Fibroblast of mammary gland (primary cell): ENCODE data around the gene ZC3H18.

ENCODE experiments used
- DNase-seq: peaks from one replicate; pipeline ENCODE4 v3.0.0-alpha.2; 2010; ENCODE audit warnings: low read depth
- H3K4me3 ChIP-seq: 2 replicates; pipeline ENCODE4 v1.5.1; 2011; ENCODE audit warnings: low read depth, mild to moderate bottlenecking, low read length, moderate library complexity; ENCODE audit not compliant: control insufficient read depth
- TF ChIP-seq, protein P1 (sequence below): conservative IDR thresholded peaks from 2 replicates; pipeline ENCODE4 v1.5.1; 2011; ENCODE audit warnings: low read depth, low read length, inconsistent platforms; ENCODE audit not compliant: control insufficient read depth, insufficient read depth

Gene ZC3H18

DNA sequence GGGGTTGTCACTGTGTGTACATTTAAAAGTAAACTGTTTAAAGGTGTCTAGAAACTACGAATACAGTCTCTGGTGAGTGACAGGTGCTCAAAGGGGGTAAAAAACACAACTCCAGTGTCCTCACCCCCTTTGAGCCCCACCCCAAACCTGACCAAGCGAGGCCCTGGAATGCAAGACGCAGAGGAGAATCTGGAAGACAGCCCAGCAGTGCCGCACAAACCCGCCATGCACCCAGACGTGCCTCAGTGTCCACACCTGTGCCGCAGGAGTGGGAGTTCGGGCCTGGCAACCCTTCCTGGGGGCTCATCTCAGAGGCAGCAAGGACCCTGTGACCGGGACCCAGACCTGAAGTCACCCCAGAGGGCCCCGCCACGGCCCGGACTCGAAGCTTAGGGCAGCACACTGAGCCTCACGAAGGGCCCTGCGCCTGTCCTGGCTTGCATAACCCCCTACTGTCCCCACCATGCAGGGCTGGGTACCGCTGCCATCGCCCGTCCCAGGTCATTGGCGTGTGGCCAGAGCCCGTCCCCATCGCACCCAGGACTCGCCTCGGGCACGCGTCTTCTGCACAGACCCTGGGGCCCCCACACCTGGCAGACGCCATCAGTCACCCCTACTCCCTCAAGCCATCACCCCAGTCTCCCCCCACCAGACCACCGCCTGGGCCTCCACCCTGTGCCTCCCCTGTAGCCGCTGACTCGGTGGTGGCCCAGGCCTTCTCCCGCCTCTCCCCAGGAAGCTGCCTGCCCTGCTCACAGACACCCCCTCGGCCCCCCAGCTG is 33.0 kb upstream of the ZC3H18 start:
- DNase-seq, result no peak
- no peak overlapping the region for H3K4me3 ChIP-seq
- TF ChIP-seq, protein P1, sequence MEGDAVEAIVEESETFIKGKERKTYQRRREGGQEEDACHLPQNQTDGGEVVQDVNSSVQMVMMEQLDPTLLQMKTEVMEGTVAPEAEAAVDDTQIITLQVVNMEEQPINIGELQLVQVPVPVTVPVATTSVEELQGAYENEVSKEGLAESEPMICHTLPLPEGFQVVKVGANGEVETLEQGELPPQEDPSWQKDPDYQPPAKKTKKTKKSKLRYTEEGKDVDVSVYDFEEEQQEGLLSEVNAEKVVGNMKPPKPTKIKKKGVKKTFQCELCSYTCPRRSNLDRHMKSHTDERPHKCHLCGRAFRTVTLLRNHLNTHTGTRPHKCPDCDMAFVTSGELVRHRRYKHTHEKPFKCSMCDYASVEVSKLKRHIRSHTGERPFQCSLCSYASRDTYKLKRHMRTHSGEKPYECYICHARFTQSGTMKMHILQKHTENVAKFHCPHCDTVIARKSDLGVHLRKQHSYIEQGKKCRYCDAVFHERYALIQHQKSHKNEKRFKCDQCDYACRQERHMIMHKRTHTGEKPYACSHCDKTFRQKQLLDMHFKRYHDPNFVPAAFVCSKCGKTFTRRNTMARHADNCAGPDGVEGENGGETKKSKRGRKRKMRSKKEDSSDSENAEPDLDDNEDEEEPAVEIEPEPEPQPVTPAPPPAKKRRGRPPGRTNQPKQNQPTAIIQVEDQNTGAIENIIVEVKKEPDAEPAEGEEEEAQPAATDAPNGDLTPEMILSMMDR, result no peak

DNA sequence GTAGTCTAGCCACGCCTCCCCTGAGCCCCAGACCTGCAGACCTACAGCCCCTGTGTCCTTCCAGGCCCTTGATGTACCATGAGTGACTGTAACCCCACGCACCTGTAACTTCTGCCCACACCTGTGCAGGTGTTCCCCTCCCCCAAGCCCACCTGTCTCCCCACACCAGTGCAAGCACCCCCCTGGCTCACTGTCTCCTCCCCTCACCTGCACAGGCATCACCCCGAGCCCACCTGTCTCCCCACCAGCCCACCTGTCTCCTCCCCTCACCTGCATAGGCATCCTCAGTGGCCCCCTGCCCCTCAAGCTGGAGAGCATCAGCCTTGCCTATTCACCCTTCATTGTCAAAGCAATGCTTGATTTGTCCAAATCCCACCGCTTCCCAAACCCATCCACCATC is 32.3 kb upstream of the ZC3H18 start:
- TF ChIP-seq, protein P1, result no peak
- no peak for DNase-seq
- no peak overlapping the region for H3K4me3 ChIP-seq

DNA sequence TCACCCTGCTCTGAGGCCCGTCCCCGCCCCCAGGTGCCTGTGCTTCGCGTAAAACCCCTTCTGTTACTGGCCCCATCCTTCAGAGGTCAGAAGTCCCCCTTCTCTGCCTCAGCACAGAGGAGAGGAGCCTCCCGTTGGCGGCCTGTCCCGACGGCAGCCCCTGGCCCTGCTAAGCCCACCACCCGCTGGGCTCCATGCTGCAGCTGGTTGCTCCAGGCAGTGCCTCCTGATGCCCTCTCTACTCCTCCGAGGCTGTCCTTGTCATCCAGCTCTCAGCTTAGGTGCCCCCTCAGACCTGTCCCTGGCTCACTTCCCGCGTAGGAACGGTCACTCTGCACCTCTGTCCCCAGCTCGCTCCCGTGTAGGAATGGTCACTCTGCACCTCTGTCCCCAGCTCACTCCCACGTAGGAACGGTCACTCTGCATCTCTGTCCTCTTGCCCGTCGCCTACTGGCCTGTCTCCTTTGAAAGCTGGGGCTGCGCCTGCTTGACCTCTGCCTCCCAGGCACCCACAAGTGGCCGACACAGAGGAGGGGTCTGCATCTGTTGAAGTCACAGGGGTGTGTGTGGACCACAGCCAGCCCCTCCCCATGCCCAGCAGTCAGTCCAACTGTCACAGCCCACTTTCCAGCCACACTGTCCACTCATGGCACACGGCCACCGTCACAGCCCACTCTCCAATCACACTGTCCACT is 31.7 kb upstream of the ZC3H18 start:
- no peak for DNase-seq
- TF ChIP-seq, protein P1, result no peak
- H3K4me3 ChIP-seq, result no peak overlapping the region

DNA sequence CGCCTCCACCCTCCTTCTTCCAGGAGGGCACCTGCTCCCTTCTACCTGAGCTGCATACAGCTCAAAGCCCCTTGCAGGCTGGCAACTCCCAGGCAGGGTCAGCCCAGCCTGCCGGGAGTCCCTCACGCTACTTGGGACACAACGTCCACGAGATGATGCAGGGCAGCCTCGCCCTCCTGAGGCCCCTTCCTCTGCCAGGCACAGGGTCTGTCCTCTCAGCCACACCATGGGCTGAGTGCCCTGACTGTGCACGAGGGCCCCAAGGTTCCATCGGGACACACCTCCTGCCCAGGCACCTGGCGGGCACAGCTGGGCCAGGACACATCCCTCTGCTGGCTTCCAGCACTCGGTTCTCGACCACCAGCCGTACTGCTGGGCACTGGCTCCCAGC is 30.9 kb upstream of the ZC3H18 start:
- no peak for DNase-seq
- no peak overlapping the region for H3K4me3 ChIP-seq
- TF ChIP-seq, protein P1, result no peak

DNA sequence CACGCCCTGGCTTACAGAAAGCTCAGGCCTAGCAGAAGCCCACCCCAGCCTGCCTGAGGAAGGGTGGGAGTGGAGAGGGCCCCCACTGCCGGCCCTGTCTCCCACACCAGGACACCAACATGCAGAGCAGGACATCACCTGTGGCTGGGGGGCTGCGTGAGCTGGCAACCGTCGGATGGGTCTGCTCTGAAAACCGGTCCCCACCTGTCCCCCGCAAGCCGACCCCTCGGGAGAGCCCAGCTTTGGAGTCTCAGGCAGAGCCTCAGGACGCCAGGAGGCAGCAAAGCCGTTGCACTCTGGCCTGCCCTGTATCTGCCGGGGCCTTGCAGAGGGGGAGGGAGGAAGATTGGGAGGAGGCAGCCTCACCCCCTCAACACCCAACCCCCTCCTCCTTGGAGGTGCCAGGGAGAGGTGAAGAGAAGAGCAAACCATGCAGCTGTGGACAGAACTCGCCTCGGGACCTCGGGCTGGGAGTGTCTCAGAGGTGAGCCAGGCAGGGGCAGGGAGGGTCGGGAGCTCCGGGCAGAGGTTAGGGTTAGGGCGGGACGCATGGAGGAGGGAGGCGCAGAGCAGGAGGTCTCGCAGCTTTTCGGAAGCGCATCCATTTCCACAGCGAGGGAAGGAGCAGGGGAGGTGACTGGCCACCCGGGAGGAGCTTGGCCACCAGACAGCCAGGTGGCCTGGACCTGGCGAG is 30.4 kb upstream of the ZC3H18 start:
- no peak for DNase-seq
- no peak overlapping the region for H3K4me3 ChIP-seq
- TF ChIP-seq, protein P1, result no peak

DNA sequence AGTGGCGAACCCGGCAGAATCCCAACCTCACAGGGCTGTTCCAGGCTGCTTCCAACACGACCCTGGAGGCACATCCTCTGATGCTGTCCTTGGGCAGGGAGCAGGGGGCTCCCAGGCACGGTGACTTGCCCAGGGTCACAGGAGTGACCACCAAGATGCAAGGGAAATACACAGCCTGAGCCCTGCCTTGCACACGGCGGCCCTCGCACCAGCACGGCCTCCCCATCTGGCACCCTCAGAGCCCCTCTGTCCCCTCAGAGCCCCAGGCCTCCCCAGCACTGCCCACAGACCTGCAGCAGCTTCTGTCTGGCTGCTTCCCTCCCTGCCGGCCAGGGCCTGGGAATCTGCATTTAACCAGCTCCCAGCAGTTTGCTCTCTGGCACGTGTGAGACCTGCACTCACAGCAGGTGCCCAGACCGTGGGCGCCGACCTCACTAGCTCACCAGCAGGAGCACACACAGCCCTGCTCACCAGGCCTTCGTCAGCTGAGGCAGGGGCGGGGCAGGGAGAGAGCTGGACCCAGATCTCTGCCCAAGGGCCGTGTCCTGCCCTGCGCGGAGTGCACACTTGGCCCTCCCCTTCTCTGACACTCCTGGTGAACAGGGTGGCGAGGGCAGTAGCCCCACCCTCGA is 29.7 kb upstream of the ZC3H18 start:
- H3K4me3 ChIP-seq, result no peak overlapping the region
- no peak for DNase-seq
- TF ChIP-seq, protein P1, result no peak
